LNCaP clone FGC (cell line): ENCODE measurements around the gene ACBD6.

Experiments
- DNase-seq: peaks from one replicate; pipeline ENCODE4 v3.0.0-alpha.2; 2011; ENCODE audit warnings: low read depth
- H3K4me3 ChIP-seq: 2 replicates; pipeline ENCODE4 v1.5.1; 2011; ENCODE audit warnings: mild to moderate bottlenecking, low read depth, low read length, control low read depth
- TF ChIP-seq, protein P1 (sequence below): IDR thresholded peaks from 2 replicates; pipeline ENCODE4 v1.5.1; 2012; ENCODE audit warnings: mild to moderate bottlenecking; ENCODE audit not compliant: control insufficient read depth, insufficient read depth; ENCODE audit errors: extremely low read depth

ACBD6 gene

DNA sequence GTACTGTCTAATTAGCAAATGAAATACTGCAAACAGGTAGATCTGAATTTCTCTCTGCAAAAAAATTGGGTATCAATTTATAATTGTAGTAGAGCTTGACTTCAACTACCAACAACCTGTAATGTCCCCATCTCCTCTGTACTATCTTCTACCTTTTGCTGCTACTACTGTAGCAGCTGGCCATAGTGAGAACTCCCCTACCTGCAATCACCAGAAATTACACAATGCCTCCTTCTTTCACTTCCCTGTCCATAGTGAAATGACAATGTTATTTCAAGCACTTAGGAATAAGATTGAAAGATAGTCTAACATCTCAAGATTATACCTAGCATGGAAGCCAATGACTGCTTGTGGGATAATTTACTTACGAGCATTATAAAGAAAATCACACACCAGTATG lies 100.4 kb downstream of the ACBD6 start:
- no peak for DNase-seq
- TF ChIP-seq, protein P1, sequence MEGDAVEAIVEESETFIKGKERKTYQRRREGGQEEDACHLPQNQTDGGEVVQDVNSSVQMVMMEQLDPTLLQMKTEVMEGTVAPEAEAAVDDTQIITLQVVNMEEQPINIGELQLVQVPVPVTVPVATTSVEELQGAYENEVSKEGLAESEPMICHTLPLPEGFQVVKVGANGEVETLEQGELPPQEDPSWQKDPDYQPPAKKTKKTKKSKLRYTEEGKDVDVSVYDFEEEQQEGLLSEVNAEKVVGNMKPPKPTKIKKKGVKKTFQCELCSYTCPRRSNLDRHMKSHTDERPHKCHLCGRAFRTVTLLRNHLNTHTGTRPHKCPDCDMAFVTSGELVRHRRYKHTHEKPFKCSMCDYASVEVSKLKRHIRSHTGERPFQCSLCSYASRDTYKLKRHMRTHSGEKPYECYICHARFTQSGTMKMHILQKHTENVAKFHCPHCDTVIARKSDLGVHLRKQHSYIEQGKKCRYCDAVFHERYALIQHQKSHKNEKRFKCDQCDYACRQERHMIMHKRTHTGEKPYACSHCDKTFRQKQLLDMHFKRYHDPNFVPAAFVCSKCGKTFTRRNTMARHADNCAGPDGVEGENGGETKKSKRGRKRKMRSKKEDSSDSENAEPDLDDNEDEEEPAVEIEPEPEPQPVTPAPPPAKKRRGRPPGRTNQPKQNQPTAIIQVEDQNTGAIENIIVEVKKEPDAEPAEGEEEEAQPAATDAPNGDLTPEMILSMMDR: no peak
- H3K4me3 ChIP-seq: no peak overlapping the region

DNA sequence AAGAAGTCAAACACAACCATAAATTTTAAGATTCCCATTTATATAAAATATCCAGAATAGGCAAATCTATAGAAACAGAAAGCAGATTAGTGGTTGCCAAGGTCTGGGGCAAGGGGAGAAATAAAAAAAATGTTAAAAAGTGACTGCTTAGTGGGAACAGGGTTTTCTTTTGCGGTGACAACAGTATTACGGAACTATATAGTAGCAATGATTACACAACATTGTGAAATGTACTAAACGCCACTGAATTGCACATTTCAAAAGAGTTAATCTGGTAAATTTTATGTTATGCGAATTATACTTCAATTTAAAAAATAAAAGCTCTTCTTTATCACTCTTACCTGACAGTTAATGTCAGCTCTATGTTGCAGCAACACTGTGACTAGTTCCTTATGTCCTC lies 105.2 kb downstream of the ACBD6 start:
- no peak for DNase-seq
- TF ChIP-seq, protein P1: no peak
- H3K4me3 ChIP-seq: no peak overlapping the region

DNA sequence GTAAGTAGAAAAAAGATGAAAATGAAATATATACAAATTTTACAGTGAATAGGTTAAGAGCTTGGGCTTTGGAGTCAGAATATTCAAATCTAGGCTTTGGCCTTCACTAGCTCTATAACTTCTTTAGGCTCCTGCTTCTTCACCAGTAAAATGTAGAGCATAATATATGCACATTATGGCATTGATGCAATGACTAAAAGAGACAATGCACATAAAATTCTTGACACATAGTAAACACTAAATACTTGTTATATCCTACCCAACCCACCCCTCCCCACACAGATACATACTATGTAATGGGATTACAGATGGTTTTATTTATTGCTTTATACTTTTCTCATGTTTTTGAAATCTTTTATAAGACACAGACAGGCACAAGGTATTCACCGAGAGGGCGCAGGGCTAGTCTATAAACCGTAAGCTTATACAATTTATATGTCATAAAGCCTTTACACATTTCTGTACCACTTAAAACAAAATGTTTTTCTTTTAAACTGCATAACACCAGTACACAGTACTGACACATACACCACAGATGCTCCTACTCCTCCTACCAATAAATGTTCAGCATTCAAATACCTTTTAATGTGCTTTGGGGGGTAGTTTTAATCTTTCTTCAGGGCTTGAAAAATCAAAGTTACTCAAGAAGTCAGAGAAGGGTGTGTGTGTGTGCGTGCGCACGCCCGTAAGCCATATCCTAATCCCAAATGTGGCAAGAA lies 109.8 kb downstream of the ACBD6 start:
- no peak for DNase-seq
- no peak overlapping the region for H3K4me3 ChIP-seq
- TF ChIP-seq, protein P1: no peak

DNA sequence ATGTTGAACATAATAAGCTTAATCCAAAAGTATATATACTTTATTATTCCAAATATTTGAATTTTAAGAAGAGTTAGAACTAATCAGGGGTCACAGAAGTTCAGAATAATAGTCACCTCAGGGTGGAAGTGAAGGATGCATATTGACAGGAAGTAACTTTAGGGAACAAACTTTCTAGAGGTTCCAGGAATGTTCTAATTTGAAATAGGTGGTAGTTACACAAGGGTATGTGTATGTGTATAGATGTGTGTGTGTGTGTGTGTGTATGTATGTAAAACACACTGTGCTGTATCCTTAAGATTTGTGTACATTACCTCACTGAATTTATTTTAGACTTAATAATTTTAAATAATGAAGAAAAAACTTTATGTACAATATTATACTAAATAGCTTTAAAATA lies 110.4 kb downstream of the ACBD6 start:
- DNase-seq: no peak
- TF ChIP-seq, protein P1: no peak
- H3K4me3 ChIP-seq: no peak overlapping the region

DNA sequence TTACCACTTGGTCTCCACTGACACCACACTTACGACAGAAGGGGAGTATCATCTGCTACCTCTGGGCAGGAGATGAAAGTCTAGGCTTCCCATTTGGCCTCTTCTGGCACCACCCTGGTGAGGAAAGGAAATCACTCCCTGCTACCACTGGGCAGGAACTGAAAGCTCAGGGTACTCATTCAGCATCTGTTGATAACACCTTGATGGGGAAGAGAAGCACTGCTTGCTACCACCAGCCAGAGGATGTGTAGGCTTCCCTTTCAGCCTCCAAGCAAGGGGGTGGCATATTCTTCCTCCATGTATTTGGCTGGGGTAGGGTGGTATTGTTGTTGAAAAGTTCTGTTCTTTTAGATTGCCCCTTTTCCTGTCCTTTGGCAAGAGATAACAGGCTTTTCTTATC lies 115.0 kb downstream of the ACBD6 start:
- TF ChIP-seq, protein P1: no peak
- DNase-seq: no peak
- no peak overlapping the region for H3K4me3 ChIP-seq

DNA sequence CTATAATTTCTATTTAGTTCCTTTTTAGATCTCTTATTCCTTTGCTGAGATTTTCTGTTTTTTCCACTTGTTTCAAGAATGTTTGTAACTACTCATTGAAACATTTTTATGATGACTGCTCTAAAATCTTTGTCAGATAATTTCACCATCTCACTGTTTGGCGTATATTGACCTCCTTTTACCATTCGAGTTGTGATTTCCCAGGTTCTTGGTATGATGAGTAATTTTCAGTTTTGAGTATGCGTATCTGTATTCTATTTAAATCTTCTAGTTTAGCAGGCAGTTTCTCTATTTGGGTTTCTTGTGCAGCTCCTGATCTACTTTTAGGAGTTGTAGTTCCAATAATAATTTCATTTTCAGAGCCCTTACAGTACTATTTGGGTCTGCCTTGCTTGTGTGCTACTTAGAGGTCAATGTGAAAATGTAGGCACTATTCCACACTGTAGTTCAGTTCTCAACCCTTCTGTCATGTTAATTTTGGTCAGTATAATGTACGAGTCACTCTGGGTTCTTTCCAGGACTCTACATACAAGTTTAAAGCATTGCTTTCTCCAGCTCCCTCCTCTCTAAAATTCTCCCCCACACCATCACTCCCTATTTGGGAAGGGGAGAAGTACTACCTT lies 115.5 kb downstream of the ACBD6 start:
- no peak overlapping the region for H3K4me3 ChIP-seq
- no peak for DNase-seq
- TF ChIP-seq, protein P1: no peak
